HCT116 (cell line): ENCODE measurements around the gene KCNJ1. TPM values are rescaled to one million over a fixed set of nuclear protein-coding genes. Genes with fewer than 3 reads are reported as not detected.

Experiments
- ATAC-seq: fragments of 200-7000 bp; cut with Tn5 transposase; 2 replicates; pipeline ENCODE4 v1.9.1; 2020; ENCODE audit warnings: mild to moderate bottlenecking, moderate library complexity
- BruUV-seq: library from RNA; stranded (reverse); fragments of 400-500 nt; replicated peaks from 2 replicates; lab custom pipeline; 2021; lab: Mats Ljungman, UMichigan
- CTCF ChIA-PET: fragments of 300-600 bp; sonication (Branson Sonifier 250); formaldehyde crosslinking; loops from one replicate; lab custom pipeline; 2021; ENCODE audit warnings: antibody characterized with exemption; lab: Charles Lee
- POLR2A ChIA-PET: fragments of 300-600, 350-600 bp; sonication (Branson Sonifier 250); formaldehyde crosslinking; loops from one replicate; lab custom pipeline; 2021; ENCODE audit warnings: antibody characterized with exemption; lab: Charles Lee
- RAD21 ChIA-PET, 2 experiments: fragments of 300-600 bp; sonication (Branson Sonifier 250); formaldehyde crosslinking; loops; one replicate each; lab custom pipeline; 2023; ENCODE audit warnings: low total read pairs in 2 of 2; ENCODE audit not compliant: uncharacterized antibody in 2 of 2, unreplicated experiment in 2 of 2, low non-redundant PET in 1 of 2; lab: Charles Lee
- DNase-seq: peaks from one replicate; pipeline ENCODE4 v3.0.0-alpha.2; 2010; ENCODE audit warnings: low read depth, low spot score
- H2AFZ ChIP-seq: fragments of 200-600 bp; shearing (Covaris generic), sonication (generic); 2 replicates; pipeline ENCODE4 v1.6.1; 2017; ENCODE audit warnings: low read depth, mixed run types, mixed read lengths, antibody characterized with exemption, low read length; ENCODE audit not compliant: poor library complexity, severe bottlenecking
- H3K27ac ChIP-seq: 2 replicates; pipeline ENCODE4 v1.5.1; 2012; ENCODE audit warnings: low read depth, low read length
- H3K27me3 ChIP-seq: fragments of 200-600 bp; sonication (generic); 2 replicates; pipeline ENCODE4 v1.6.1; 2016; ENCODE audit warnings: mixed run types, low read length, mixed read lengths; ENCODE audit not compliant: insufficient read depth
- H3K36me3 ChIP-seq, 2 experiments: fragments of 200-500 bp in 1 of 2; fragments of 200-600 bp in 1 of 2; sonication (Bioruptor generic) in 1 of 2; sonication (generic) in 1 of 2; 2 replicates each; pipeline versions ENCODE4 v1.5.1 to v1.6.1; 2014 to 2016; ENCODE audit warnings: low read length in 2 of 2, inconsistent platforms in 1 of 2, mixed read lengths in 1 of 2, mixed run types in 1 of 2; ENCODE audit not compliant: insufficient read depth in 2 of 2, control insufficient read depth in 1 of 2
- H3K4me1 ChIP-seq, 2 experiments: fragments of 200-600 bp in 1 of 2; sonication (generic) in 1 of 2; 2 replicates each; pipeline versions ENCODE4 v1.5.1 to v1.6.1; 2012 to 2017; ENCODE audit warnings: low read length in 2 of 2, inconsistent platforms in 1 of 2, mild to moderate bottlenecking in 1 of 2, mixed read lengths in 1 of 2, mixed run types in 1 of 2, moderate library complexity in 1 of 2; ENCODE audit not compliant: insufficient read depth in 2 of 2, control insufficient read depth in 1 of 2
- H3K4me2 ChIP-seq: fragments of 200-600 bp; sonication (generic); 2 replicates; pipeline ENCODE4 v1.6.1; 2017; ENCODE audit warnings: mixed run types, low read length, mixed read lengths
- H3K4me3 ChIP-seq, 2 experiments: fragments of 200-600 bp in 1 of 2; sonication (generic) in 1 of 2; replicated peaks in 1 of 2; 2 replicates each; pipeline ENCODE4 v1.5.1; 2011 to 2016; ENCODE audit warnings: low read length in 2 of 2, control low read depth in 1 of 2, low read depth in 1 of 2, mild to moderate bottlenecking in 1 of 2, mixed read lengths in 1 of 2, mixed run types in 1 of 2
- H3K79me2 ChIP-seq: fragments of 200-600 bp; sonication (generic); 2 replicates; pipeline ENCODE4 v1.6.1; 2017; ENCODE audit warnings: mild to moderate bottlenecking, mixed run types, low read length, moderate library complexity, mixed read lengths; ENCODE audit not compliant: insufficient read depth
- H3K9ac ChIP-seq: fragments of 200-600 bp; sonication (generic); 2 replicates; pipeline ENCODE4 v1.6.1; 2016; ENCODE audit warnings: low read length, mixed read lengths
- H3K9me2 ChIP-seq: fragments of 200-600 bp; sonication (generic), shearing (Covaris generic); 2 replicates; pipeline ENCODE4 v1.6.1; 2017; ENCODE audit warnings: mixed run types, mild to moderate bottlenecking, moderate library complexity; ENCODE audit not compliant: insufficient read depth
- H3K9me3 ChIP-seq, 2 experiments: fragments of 200-500 bp in 1 of 2; fragments of 200-600 bp in 1 of 2; sonication (Bioruptor generic) in 1 of 2; sonication (generic) in 1 of 2; 2 replicates each; pipeline ENCODE4 v1.6.1; 2014 to 2017; ENCODE audit warnings: low read length in 2 of 2, mixed read lengths in 2 of 2, inconsistent platforms in 1 of 2, low read depth in 1 of 2, mild to moderate bottlenecking in 1 of 2, mixed run types in 1 of 2, moderate library complexity in 1 of 2; ENCODE audit not compliant: control insufficient read depth in 1 of 2, insufficient read depth in 1 of 2
- H4K20me1 ChIP-seq: fragments of 200-600 bp; sonication (generic), shearing (Covaris generic); 2 replicates; pipeline ENCODE4 v1.6.1; 2017; ENCODE audit warnings: mixed run types, mild to moderate bottlenecking, moderate library complexity; ENCODE audit not compliant: insufficient read depth
- ATF3 ChIP-seq: IDR thresholded peaks from 2 replicates; pipeline ENCODE4 v1.6.1; 2012
- CBX3 ChIP-seq: IDR thresholded peaks from 2 replicates; pipeline ENCODE4 v1.6.1; 2012; ENCODE audit warnings: low read depth
- CEBPB ChIP-seq: IDR thresholded peaks from 2 replicates; pipeline ENCODE4 v1.6.1; 2012; ENCODE audit warnings: low read depth
- CTCF ChIP-seq, 3 experiments: fragments of 200-600 bp in 1 of 3; sonication (generic) in 1 of 3; IDR thresholded peaks in 2 of 3; conservative IDR thresholded peaks in 1 of 3; 2 replicates each; pipeline ENCODE4 v1.5.1; 2012 to 2017; ENCODE audit warnings: low read depth in 2 of 3, low read length in 2 of 3, antibody characterized with exemption in 1 of 3, borderline replicate concordance in 1 of 3, control low read depth in 1 of 3, mild to moderate bottlenecking in 1 of 3, mixed read lengths in 1 of 3, mixed run types in 1 of 3, moderate library complexity in 1 of 3; ENCODE audit not compliant: insufficient read depth in 1 of 3
- EGR1 ChIP-seq: IDR thresholded peaks from 2 replicates; pipeline ENCODE4 v1.6.1; 2012; ENCODE audit warnings: low read depth
- ELF1 ChIP-seq: IDR thresholded peaks from 2 replicates; pipeline ENCODE4 v1.6.1; 2012; ENCODE audit warnings: low read depth, borderline replicate concordance
- EZH2 ChIP-seq: fragments of 200-600 bp; sonication (generic); IDR thresholded peaks from 2 replicates; pipeline ENCODE4 v1.6.1; 2017; ENCODE audit warnings: antibody characterized with exemption, mixed run types
- EZH2phosphoT487 ChIP-seq: fragments of 200-600 bp; IDR thresholded peaks from 2 replicates; pipeline ENCODE4 v1.6.1; 2018; ENCODE audit warnings: antibody characterized with exemption, borderline replicate concordance
- FOSL1 ChIP-seq: IDR thresholded peaks from 2 replicates; pipeline ENCODE4 v1.6.1; 2012; ENCODE audit warnings: low read depth
- JUND ChIP-seq: IDR thresholded peaks from 2 replicates; pipeline ENCODE4 v1.6.1; 2012
- POLR2AphosphoS5 ChIP-seq: IDR thresholded peaks from 2 replicates; pipeline ENCODE4 v1.6.1; 2011; ENCODE audit warnings: mild to moderate bottlenecking, low read depth, low read length, moderate library complexity
- RAD21 ChIP-seq: IDR thresholded peaks from 2 replicates; pipeline ENCODE4 v1.6.1; 2012; ENCODE audit warnings: low read depth, mild to moderate bottlenecking
- REST ChIP-seq: IDR thresholded peaks from 2 replicates; pipeline ENCODE4 v1.6.1; 2012; ENCODE audit warnings: low read depth
- SIN3A ChIP-seq: IDR thresholded peaks from 2 replicates; pipeline ENCODE4 v1.6.1; 2012; ENCODE audit warnings: low read depth
- SP1 ChIP-seq: IDR thresholded peaks from 2 replicates; pipeline ENCODE4 v1.6.1; 2012; ENCODE audit warnings: low read depth
- TCF7L2 ChIP-seq: IDR thresholded peaks from 2 replicates; pipeline ENCODE4 v1.7.0; 2011; ENCODE audit warnings: borderline replicate concordance, inconsistent platforms; ENCODE audit not compliant: insufficient read depth, insufficient read length; ENCODE audit errors: extremely low read depth
- YY1 ChIP-seq: IDR thresholded peaks from 2 replicates; pipeline ENCODE4 v1.6.1; 2011; ENCODE audit warnings: low read length, low read depth, moderate library complexity, mild to moderate bottlenecking; ENCODE audit not compliant: insufficient replicate concordance; ENCODE audit errors: extremely low read depth
- ZBTB33 ChIP-seq: IDR thresholded peaks from 2 replicates; pipeline ENCODE4 v1.6.1; 2011; ENCODE audit warnings: mild to moderate bottlenecking, low read length, moderate library complexity; ENCODE audit not compliant: insufficient replicate concordance; ENCODE audit errors: extremely low read depth
- ZFX ChIP-seq: fragments of 450-650 bp; IDR thresholded peaks from 2 replicates; pipeline ENCODE4 v1.6.1; 2017
- intact Hi-C: fragments of 100-400 bp; cut with micrococcal nuclease; formaldehyde crosslinking; loops from 2 replicates; pipeline ENCODE4 v1.10.0; 2022
- total RNA-seq: library from RNA; stranded (reverse); gene quantifications from one replicate; pipeline ENCODE4 v1.2.1, GENCODE V29; 2021; ENCODE audit not compliant: unreplicated experiment

KCNJ1 gene
- total RNA-seq, 1 experiment from 2014 or later = 0.15 TPM

- no peaks in the 10 kb centered on the region for H3K27me3 ChIP-seq
- ChIA-PET CTCF (no interaction called here), POLR2A (no interaction called here)
- intact Hi-C loops = no loop called here
- H3K27ac ChIP-seq = no peak overlapping the region
- H3K9ac ChIP-seq = no peak overlapping the region
- DNase-seq (no peak), ATAC-seq (no peak)
- H3K36me3 ChIP-seq = no peaks in the 10 kb centered on the region
- H3K4me1 ChIP-seq = peaks cover 13 to 29% of the 10 kb centered on the region in 2 experiments
- H4K20me1 ChIP-seq = no peaks in the 10 kb centered on the region
- no peak for TF ChIP-seq JUND
- TF ChIP-seq REST = no peak
- no peak for TF ChIP-seq POLR2AphosphoS5
- no peak for TF ChIP-seq CBX3
- TF ChIP-seq YY1 = no peak
- TF ChIP-seq CTCF (IDR thresholded peaks at IDR 0.05 in 2 of 3, conservative IDR thresholded peaks at IDR 0.05 in 1 of 3; ENCODE audit: borderline replicate concordance in 1 of 3, insufficient read depth in 1 of 3, low read depth in 2 of 3, low read length in 2 of 3) = no peak
- TF ChIP-seq SP1 = no peak
- TF ChIP-seq ELF1 = no peak
- TF ChIP-seq FOSL1 = no peak
- TF ChIP-seq RAD21 = no peak
- no peak for TF ChIP-seq SIN3A
- no peak for TF ChIP-seq EGR1
- no peak for TF ChIP-seq TCF7L2
- no peak for TF ChIP-seq ZFX
- TF ChIP-seq EZH2 = no peak
- no peak for TF ChIP-seq ATF3
- TF ChIP-seq CEBPB = no peak
- no peak for TF ChIP-seq ZBTB33
- no peak for TF ChIP-seq EZH2phosphoT487
- TF ChIP-seq, all 23 proteins: peak for 0
- Histone ChIP-seq H3K9me2 (no peaks in the 10 kb centered on the region), H3K4me2 (no peak overlapping the region), H3K4me3 (no peak overlapping the region), H2AFZ (no peak overlapping the region), H3K79me2 (no peaks in the 10 kb centered on the region), H3K9me3 (no peaks in the 10 kb centered on the region)
- RAD21 ChIA-PET = no interaction called here
- BruUV-seq = no TSS peak
These were observed 44.1 kb upstream of the KCNJ1 start for GRCh38 chr11:128911239-128911638.
